ENCODE results near the gene WDR82.

The WDR82 gene

DNA sequence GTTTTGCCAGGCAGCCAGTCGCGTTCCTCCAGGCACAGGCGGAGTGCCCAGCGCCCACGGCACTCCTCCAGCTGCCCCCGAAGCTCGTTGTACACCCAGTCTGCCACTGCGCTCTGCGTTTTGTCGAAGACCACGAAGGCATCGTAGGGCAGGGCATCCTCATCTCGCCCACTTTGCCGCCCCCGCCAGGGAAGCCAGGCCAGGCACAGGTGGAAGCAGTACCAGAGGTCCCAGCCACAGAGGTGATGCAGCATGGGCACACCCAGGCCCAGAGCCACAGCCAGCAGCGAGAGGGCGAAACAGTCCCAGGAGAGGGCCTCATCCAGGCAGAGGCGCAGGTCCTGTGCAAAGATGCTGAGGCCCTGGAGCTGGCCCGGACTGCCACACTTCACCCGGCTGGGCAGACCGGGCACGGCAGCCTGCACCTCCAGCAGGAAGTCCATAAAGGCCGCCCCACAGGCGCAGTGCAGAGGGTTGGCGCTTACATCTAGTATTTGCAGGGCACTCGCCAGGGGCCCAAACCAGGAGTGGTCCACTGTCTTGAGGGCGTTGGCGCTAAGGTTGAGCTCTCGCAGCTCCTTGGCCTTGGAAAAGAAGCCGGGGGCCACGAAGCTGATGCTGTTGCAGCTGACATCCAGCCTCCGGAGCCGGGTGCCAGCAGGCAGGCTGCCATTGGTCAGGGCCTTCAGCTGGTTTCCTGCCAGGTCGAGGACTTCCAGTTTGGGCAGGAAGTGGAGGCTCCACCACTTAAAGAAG is 56.7 kb downstream of the WDR82 start:
- TF ChIP-seq Cebpa-rat (IDR thresholded peaks at IDR 0.05): no peak
- H3K9ac ChIP-seq: no peak overlapping the region
- no peak overlapping the region for H3K4me3 ChIP-seq
- no peaks in the 10 kb centered on the region for H3K27me3 ChIP-seq
- H4K20me1 ChIP-seq: no peaks in the 10 kb centered on the region
- H3K36me3 ChIP-seq: peaks cover 24% of the 10 kb centered on the region; the same call in 1 of the 2 replicates
- peak overlapping the region; percentile 97 for H3K4me2 ChIP-seq
- no peaks in the 10 kb centered on the region for H3K9me3 ChIP-seq
- H3K4me1 ChIP-seq: peaks cover 95% of the 10 kb centered on the region
- H3K27ac ChIP-seq: peak overlapping the region; percentile 96

DNA sequence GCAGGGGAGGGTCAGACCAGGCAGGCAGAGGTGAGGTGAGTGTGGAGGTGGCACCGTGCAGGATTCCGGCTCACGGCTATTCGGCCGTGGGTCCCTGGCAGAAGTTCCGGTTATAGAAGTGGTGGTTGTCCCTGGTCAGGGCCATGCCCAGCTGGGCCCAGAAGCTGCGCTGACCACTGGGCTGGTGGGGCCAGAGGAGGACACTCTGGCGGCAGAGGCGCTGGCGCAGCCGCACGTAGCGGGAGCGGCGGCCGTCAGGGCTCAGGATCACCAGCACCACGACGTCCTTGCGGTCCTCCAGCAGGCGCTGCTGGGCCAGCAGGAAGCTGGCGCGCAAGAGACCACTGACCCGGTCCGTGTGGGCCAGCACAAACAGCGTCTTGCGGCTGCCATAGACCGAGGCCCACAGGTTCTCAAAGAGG is 57.3 kb downstream of the WDR82 start:
- H3K4me3 ChIP-seq: no peak overlapping the region
- H3K4me1 ChIP-seq: peaks cover 95% of the 10 kb centered on the region
- no peaks in the 10 kb centered on the region for H4K20me1 ChIP-seq
- H3K27me3 ChIP-seq: no peaks in the 10 kb centered on the region
- no peak for TF ChIP-seq Cebpa-rat (IDR thresholded peaks at IDR 0.05)
- H3K9me3 ChIP-seq: no peaks in the 10 kb centered on the region
- H3K27ac ChIP-seq: peak overlapping the region; percentile 96
- 0 out of 2 replicates have a peak overlapping the region, but pooled peaks have one; percentile 24 for H3K9ac ChIP-seq
- peak overlapping the region; percentile 97 for H3K4me2 ChIP-seq
- H3K36me3 ChIP-seq: peaks cover 30% of the 10 kb centered on the region; the same call in 1 of the 2 replicates

DNA sequence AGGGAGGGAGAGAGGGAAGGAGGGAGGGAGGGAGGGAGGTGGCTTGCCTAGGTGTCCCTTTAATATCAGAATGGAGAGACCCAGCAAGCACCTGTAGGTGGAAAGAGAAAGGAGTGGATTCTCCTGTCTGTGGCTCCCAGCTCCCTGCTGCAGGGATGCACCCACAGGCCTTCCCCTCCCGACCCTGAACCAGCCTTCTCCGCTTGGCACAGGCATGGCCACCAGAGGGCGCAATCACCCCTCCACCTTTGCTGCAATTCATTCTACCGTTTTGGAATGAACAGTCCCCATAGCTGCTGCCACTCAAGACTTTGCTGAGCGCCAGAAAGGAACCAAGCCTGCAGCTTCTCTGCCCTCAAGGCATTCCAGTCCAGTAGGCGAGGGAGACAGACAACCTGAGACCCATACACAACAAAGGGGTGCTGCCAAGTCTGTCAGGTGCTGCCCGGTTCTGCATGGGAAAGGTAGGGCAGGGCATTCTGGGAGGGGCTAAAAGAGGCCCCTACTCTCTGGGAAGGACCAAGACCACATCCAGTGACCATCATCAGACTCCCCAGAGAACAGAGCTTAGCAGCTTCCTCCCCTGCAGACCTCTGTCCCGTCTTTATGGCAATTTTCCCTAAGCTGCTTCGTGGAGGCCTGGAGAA is 57.9 kb downstream of the WDR82 start:
- Histone ChIP-seq H3K4me1 (peaks cover 94% of the 10 kb centered on the region), H3K4me2 (peak overlapping the region; percentile 97), H3K4me3 (no peak overlapping the region), H3K9ac (0 out of 2 replicates have a peak overlapping the region, but pooled peaks have one; percentile 24), H3K27ac (peak overlapping the region; percentile 96), H4K20me1 (no peaks in the 10 kb centered on the region), H3K9me3 (no peaks in the 10 kb centered on the region), H3K27me3 (no peaks in the 10 kb centered on the region), H3K36me3 (peaks cover 36% of the 10 kb centered on the region)
- no peak for TF ChIP-seq Cebpa-rat (IDR thresholded peaks at IDR 0.05)

DNA sequence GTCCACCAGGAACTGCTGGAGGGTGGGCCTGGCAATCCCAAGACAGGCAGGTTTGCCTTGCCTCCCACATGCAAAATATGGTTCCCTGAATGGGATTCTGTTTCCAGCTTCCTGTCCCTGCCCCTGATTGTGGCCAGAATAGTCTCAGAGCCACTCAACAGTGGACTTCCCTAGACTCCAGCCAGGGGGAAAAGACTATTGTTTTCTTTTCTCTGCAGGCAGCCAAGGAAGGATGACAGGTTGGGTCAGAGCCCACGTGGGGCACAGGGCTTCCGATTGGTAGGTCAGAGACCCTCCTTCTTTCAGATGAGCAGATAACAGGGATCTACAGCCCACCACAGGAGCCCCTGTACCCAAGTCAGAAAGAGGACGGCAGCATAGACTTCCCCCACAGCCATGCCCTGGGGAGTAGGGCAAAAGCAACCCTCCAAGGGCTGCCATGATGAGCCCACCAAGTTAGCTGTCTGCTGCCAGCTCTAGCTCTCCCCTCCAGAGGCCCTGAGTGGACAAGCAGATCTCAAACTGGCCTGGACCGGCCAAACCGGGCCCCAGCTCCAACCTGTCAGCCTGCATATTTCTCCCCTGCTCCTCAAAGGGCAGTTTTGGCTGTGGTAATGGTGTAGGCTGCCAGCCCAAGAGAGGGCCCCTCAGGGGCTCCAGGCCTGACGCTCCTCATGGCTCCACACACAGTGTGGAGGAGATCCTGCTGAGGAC is 59.4 kb downstream of the WDR82 start:
- H3K4me1 ChIP-seq: peaks cover 81% of the 10 kb centered on the region
- H3K27ac ChIP-seq: peak overlapping the region; percentile 57
- H3K9me3 ChIP-seq: no peaks in the 10 kb centered on the region
- no peaks in the 10 kb centered on the region for H3K27me3 ChIP-seq
- H3K4me2 ChIP-seq: peak overlapping the region; percentile 80
- H3K4me3 ChIP-seq: peak overlapping the region; percentile 6; the same call in 1 of the 2 replicates
- TF ChIP-seq Cebpa-rat (IDR thresholded peaks at IDR 0.05): no peak
- H4K20me1 ChIP-seq: no peaks in the 10 kb centered on the region
- peaks cover 50% of the 10 kb centered on the region for H3K36me3 ChIP-seq
- H3K9ac ChIP-seq: peak overlapping the region; percentile 7; the same call in 1 of the 2 replicates

DNA sequence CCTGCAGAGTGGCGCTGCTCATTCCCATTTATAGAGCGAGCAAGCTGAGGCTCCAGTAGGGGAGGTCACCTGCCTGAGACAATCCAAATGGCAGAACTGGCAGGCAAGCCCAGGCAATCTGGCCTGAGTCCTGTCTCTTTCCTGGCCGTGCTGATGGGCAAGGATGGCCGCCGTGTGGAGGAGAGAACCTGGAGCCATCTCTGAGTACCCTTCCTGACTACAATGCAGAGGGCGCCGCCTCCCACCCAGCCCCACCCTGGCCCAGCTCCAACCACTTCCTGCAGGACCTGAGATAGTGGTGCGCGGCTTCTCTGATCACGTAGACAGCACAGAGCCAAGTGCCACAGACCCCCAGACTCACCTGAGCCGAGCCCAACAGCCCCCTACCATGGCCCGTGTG is 60.0 kb downstream of the WDR82 start:
- no peaks in the 10 kb centered on the region for H3K9me3 ChIP-seq
- peaks cover 57% of the 10 kb centered on the region for H3K36me3 ChIP-seq
- H3K9ac ChIP-seq: 0 out of 2 replicates have a peak overlapping the region, but pooled peaks have one; percentile 7
- no peak for TF ChIP-seq Cebpa-rat (IDR thresholded peaks at IDR 0.05)
- H3K4me2 ChIP-seq: peak overlapping the region; percentile 80
- peak overlapping the region; percentile 59 for H3K27ac ChIP-seq
- H3K4me3 ChIP-seq: peak overlapping the region; percentile 6; the same call in 1 of the 2 replicates
- H3K27me3 ChIP-seq: no peaks in the 10 kb centered on the region
- H3K4me1 ChIP-seq: peaks cover 75% of the 10 kb centered on the region
- no peaks in the 10 kb centered on the region for H4K20me1 ChIP-seq

DNA sequence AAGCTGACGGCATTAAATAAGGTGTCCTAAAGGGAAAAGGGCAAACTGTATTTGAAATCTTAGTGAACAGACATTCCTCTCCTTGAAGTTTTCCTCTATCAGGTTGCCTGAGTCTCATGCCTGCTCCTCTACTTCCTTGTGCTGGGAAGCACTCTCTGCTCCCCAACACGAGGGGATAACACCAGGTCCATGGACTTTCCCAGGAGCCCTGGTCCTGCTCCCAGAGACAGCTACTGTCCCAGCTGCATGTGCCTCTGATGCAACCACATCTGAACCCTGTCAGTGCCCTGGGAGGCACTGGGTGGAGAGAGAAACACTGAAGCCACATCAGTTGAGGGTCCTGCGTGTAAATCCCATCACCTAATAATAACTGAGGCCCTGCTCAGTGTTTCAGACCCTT is 60.4 kb downstream of the WDR82 start:
- no peak overlapping the region for H3K4me3 ChIP-seq
- H3K4me1 ChIP-seq: peaks cover 71% of the 10 kb centered on the region
- H3K27ac ChIP-seq: peak overlapping the region; percentile 59
- no peaks in the 10 kb centered on the region for H3K27me3 ChIP-seq
- no peak for TF ChIP-seq Cebpa-rat (IDR thresholded peaks at IDR 0.05)
- H3K9me3 ChIP-seq: no peaks in the 10 kb centered on the region
- no peak overlapping the region for H3K9ac ChIP-seq
- H3K36me3 ChIP-seq: peaks cover 60% of the 10 kb centered on the region
- peak overlapping the region; percentile 80 for H3K4me2 ChIP-seq
- no peaks in the 10 kb centered on the region for H4K20me1 ChIP-seq

DNA sequence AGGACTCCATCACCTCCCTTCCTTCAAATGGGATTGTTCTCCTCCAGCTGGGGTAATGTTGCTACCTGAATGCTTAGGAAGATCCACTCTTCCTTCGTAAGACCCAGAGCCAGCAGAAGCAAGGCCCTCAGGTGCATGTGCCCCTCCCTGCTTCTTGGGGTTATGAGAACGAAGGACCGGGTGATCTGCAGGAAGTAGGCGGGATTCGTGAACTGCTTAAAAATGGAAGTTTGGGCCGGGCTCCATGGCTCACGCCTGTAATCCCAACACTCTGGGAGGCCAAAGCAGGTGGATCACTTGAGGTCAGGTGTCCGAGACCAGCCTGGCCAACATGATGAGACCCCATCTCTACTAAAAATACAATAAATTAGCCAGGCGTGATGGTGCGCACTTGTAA is 61.0 kb downstream of the WDR82 start:
- Histone ChIP-seq H3K9me3 (no peaks in the 10 kb centered on the region), H4K20me1 (no peaks in the 10 kb centered on the region), H3K4me2 (peak overlapping the region; percentile 80), H3K4me1 (peaks cover 64% of the 10 kb centered on the region), H3K9ac (no peak overlapping the region), H3K27ac (0 out of 2 replicates have a peak overlapping the region, but pooled peaks have one; percentile 5), H3K4me3 (no peak overlapping the region), H3K27me3 (no peaks in the 10 kb centered on the region), H3K36me3 (peaks cover 60% of the 10 kb centered on the region)
- TF ChIP-seq Cebpa-rat (IDR thresholded peaks at IDR 0.05): no peak

DNA sequence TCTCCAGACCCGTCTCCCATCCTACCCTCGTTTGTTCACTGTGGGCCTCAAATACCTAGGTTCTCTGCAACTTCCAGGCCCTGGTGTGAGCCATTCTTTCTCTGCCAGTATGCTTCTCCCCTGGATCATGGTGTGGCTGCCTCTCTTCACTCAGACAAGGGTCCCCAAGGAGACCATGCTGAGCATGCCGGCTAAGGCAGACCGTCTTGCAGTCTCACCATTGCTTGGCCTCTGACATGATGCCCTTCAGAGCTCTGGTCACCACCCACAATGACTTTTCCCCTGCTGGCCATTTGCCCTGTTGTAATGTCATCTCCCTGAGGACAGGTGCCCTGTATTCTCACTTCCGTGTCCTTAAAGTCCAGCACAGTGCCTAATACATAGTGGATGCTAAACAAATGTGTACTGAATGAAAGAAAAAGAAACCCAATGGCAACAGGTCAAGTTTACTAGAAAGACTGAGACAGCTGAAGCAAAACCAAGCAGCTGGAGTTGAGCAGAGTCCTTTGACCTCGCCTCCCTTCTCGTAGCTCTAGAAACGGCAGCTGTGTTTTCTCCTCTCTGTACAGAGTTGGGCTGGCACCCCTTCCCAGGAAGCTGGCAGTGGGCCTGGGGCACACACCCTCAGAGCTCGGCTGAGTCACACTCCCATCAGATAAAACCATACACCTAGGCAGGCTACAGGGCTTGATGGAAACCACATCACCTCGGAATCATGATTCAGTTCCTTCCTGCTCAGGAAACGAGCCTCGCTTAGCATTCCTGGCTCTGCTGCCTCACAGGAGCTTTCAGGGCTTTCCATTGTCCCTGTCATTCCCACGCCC is 61.7 kb downstream of the WDR82 start:
- TF ChIP-seq Cebpa-rat (IDR thresholded peaks at IDR 0.05): no peak
- no peaks in the 10 kb centered on the region for H3K27me3 ChIP-seq
- no peak overlapping the region for H3K9ac ChIP-seq
- peak overlapping the region; percentile 80 for H3K4me2 ChIP-seq
- no peaks in the 10 kb centered on the region for H3K9me3 ChIP-seq
- H3K36me3 ChIP-seq: peaks cover 60% of the 10 kb centered on the region
- peak overlapping the region; percentile 5; the same call in 1 of the 2 replicates for H3K27ac ChIP-seq
- peaks cover 58% of the 10 kb centered on the region for H3K4me1 ChIP-seq
- no peak overlapping the region for H3K4me3 ChIP-seq
- H4K20me1 ChIP-seq: no peaks in the 10 kb centered on the region

DNA sequence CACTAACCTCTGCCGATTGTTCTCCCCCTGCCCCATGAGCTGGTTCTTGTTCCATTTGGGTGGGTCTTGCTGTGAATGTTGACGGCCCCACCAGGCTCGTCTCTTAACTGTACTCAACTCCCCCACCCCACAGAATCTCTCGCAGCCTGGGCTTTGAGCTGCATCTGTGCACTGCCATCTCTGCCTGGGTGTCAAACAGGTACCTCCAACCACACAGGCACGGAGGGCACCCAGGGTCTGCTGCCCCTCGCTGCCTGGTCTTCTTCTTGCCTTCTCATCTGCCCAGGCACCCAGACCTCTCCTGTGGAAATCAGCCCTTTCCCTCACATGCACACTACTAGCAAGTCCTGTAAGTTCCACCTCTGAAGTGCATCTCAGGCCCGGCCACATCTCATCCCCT is 63.1 kb downstream of the WDR82 start:
- no peak overlapping the region for H3K9ac ChIP-seq
- H3K4me2 ChIP-seq: no peak overlapping the region
- no peaks in the 10 kb centered on the region for H3K27me3 ChIP-seq
- H3K9me3 ChIP-seq: no peaks in the 10 kb centered on the region
- peaks cover 44% of the 10 kb centered on the region for H3K4me1 ChIP-seq
- TF ChIP-seq Cebpa-rat (IDR thresholded peaks at IDR 0.05): no peak
- H3K27ac ChIP-seq: no peak overlapping the region
- H3K36me3 ChIP-seq: peaks cover 64% of the 10 kb centered on the region
- no peak overlapping the region for H3K4me3 ChIP-seq
- H4K20me1 ChIP-seq: no peaks in the 10 kb centered on the region
